Stimulated activated naive CD8-positive, alpha-beta T cell treated with anti-CD3 and anti-CD28 coated beads, Interleukin-15, Interleukin-2, amounts not matched to agents 100 U/mL and 50 U/mL, for 24 hours (primary cell): Measurements from ENCODE around the gene SLC37A3.
A peak's percentile ranks its signal among the peaks of the same experiment; 100 is the strongest.

Source experiments
- ATAC-seq: fragments of 150-1000 bp; cut with Tn5 transposase; one replicate; pipeline ENCODE4 v1.10.0; 2021
- DNase-seq: peaks from one replicate; pipeline ENCODE4 v3.0.0; 2021

Gene SLC37A3

DNA sequence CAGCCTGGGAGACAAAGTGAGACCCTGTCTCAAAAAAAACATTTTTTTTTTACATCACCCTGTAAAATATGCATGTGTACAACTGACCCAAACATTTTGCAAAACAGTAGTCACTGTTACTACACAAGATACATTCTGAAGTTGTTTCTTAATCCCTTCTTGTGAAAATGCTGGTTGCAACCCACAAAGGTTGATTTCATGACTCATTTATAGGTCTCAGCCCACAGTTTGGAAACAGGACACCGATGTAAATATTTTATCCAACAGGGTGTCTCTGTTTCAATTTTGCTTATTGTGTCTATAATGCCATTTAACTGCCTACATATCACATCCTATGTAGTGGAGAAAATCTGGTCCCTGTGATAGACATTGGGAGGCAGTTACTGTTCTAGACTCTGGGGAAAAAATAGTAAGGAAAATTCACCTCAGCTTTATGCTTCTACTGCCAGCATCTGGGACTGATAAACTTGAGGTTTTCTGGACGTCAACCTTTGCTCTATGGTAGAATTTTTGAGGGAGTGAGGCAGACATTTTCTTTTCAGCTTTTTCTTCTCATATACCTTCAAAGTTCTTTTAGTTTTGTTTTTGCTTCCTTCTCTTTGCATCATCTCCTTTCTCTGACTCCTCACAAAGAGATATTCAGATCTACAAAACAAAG lies 4.0 kb upstream of the SLC37A3 start:
- ATAC-seq, result peak; percentile 48
- no peak for DNase-seq

DNA sequence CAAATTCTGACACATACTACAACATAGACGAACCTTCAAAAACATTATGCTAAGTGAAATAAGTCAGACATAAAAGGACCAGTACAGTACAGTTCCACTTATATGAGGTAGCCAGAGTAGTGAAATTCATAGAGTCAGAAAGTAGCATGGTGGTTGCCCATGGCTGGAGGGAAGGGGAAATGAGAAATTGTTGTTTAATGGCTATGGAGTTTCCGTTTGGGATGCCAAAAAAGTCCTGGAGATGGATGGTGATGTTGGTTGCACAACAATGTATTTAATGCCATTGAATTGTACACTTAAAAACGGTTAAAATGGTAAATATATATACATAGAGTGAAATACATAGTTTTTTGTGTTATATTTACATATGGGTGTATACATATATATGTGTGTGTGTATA lies 2.1 kb upstream of the SLC37A3 start:
- DNase-seq, result no peak

DNA sequence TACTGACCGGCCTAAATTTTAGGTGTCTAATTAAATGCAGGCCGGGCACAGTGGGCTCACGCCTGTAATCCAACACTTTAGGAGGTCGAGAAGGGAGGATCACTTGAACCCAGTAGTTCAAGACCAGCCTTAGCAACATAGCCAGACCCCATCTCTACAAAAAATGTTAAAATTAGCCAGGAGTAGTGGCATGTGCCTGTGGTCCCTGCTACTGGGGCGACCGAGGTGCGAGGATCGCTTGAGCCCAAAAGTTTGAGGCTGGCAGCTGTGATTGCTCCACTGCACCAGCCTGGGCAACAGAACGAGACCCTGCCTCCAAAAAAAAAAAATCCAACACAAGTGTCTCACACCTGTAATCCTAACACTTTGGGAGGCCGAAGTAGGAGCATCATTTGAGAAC lies 491 bp upstream of the SLC37A3 start:
- ATAC-seq, result no peak
- DNase-seq, result no peak

More for the DNA sequence above, 2.1 kb upstream of the SLC37A3 start:
- no peak for ATAC-seq

DNA sequence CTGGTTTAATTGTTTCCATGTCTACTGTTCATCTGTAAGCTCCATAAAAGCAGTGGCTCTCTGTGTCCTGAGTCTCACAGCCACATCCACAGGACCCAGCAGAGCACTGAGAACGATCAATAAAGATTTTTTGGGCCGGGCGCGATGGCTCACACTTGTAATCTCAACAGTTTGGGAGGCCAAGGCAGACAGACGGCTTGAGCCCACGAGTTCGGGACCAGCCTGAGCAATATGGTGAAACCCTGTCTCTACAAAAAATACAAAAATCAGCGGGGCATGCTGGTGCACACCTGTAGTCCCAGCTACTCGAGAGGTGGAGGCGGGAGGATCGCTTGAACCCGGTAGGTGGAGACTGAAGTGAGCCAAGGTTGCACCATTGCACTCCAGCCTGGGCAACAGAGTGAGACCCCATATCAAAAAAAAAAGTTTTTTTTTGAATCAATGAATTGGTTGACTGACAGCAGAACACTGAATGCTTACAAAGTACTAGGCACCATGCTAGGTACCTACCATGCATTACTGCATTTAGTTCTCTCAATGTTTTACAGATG lies 4.5 kb downstream of the SLC37A3 start:
- DNase-seq, result no peak

DNA sequence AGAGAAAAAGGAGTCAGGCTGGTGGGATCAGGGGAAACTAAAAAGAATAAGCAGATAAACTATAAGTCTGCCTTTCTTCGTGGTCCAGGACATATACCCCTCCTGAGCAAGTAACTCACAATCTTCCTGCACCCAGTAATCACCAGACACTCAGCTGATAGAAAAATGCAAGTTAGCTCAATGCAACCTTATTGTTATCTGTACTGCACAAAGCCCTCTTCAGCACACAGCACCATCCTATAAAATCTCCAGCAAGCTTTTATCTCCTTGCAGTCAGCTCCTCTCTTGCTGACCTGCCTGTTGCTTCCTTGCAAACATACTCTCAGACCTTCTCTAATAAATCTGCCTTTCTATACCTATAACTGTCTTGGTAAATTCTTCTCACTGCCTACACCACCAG lies 6.7 kb downstream of the SLC37A3 start:
- DNase-seq, result no peak
- ATAC-seq, result no peak

More for the DNA sequence above, 4.5 kb downstream of the SLC37A3 start:
- no peak for ATAC-seq

DNA sequence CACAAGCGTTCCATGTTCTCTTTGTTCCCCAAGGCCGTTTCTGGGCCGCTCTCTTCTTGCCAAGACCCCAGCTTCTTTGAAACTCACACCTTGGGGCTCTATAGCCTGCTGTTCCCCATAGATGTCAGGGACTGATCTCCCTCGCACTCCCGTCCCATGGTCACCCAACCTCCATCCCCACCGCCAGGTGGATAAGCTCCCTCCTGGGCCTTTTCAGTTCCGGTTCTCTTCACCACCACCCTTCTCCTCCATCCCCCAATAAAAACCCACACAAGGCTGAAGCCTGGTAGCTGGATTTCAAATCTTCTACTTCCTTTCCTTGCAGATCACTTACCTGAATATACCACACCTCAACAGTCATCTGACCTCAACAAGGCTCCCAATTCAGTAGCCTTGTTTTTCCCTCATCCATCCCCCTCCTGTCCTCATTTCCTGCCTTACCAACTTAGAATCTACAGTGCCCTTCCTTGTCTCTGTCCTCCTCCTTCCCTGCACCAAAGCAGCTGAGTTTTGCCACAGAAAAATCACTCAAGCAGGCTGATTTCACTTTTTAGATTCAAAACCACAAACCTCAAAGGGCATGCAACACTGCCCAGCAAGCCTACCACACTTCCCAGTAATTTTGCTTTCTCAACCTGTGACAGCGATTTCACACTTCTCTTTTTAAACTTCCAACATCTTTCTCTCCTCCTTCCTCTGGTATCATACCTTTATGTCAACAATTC lies 7.7 kb downstream of the SLC37A3 start:
- peak; percentile 41 for ATAC-seq
- peak; percentile 28 for DNase-seq

DNA sequence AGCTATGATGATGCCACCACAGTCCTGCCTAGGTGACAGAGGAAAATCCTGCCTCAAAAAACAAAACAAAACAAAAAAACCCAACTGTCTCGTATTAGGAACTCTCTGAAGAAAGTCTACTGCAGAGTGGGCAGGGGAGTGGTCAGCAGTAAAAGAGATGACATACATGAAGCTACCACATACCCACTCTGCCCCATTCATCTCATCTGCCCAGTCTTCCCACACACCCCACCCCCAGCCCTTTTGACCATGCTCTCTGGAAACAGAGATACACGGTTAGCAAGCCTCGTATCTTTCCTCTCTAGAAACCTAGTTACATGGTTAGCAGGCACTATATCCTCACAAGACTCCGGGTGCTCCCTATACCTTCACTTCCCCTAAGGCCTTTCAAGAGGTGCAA lies 8.3 kb downstream of the SLC37A3 start:
- ATAC-seq, result no peak
- no peak for DNase-seq

DNA sequence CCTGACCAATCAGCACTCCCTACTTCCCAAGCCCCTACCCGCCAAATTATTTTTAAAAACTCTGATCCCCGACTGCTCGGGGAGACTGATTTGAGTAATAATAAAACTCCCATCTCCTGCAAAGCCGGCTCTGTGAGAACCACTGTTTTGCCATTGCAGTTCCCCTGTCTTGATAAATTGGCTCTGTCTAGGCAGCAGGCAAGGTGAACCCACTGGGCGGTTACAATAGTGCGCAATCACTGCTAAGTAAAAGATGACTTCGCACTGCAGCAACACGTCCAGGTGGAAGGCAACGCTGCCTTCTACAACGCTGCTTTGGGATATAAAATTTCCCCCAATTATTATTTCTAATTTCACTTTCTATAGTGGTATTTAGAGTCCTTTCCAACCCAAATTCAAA lies 8.9 kb downstream of the SLC37A3 start:
- DNase-seq (no peak), ATAC-seq (no peak)

DNA sequence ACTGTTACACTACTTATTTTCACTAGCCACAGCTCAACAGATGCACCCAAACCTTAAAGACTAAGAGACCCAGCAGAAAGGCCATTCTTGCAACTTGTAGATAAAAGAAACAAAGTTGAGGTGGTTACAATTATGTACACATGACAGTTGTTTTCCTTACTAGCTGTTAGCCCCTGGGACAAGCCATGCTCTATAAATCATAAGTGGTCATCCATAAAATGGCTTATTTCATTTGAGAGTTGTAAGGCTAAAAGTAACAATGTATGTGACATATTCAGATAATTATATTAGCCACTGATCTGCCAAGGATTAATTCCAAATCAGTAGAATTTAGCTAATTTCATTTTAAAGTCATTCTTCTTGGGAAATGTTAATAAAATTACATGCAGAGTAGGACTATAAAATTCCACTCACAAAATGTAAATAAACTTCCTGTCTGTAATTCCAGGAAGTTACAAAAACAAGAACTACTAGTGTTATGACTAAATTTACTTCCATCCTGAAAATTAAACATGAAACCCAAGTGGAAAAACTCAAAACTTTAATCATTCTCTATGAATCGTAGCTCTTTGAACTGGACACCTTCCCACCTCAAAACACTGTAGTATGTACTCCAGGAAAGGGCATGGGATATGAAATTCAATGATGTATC lies 13.3 kb downstream of the SLC37A3 start:
- ATAC-seq, result no peak
- DNase-seq, result no peak

DNA sequence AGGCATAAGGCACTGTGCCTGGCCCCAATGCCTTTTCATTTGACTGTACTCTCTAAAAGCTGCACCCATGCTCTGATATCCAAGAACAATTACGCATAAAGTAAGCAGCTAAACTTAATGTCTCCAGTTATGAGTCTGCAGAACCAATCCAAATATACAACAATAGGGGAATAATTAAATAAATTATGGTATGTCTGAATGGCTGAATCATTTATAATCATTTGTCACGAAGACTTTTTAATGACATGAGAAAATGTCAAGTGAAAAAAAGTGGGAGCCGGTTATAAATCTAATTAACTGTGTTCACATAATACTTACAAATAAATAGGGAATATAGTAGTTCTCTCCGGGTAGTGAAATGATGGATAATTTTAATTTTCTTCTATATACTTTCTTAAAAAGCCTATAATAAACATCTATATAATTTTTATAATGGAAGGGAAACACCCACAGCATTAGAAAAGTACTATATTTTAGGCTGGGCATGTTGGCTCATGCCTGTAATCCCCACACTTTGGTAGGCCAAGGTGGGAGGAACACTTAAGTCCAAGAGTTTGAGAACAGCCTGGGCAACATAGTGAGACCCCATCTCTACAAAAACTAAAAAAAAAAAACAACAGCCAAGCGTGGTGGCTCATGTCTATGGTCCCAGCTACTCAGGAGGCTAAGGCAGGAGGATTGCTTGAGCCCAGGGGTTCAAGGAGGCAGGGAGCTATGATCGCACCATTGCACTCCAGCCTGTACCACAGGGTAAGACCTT lies 14.2 kb downstream of the SLC37A3 start:
- no peak for ATAC-seq
- DNase-seq, result no peak

DNA sequence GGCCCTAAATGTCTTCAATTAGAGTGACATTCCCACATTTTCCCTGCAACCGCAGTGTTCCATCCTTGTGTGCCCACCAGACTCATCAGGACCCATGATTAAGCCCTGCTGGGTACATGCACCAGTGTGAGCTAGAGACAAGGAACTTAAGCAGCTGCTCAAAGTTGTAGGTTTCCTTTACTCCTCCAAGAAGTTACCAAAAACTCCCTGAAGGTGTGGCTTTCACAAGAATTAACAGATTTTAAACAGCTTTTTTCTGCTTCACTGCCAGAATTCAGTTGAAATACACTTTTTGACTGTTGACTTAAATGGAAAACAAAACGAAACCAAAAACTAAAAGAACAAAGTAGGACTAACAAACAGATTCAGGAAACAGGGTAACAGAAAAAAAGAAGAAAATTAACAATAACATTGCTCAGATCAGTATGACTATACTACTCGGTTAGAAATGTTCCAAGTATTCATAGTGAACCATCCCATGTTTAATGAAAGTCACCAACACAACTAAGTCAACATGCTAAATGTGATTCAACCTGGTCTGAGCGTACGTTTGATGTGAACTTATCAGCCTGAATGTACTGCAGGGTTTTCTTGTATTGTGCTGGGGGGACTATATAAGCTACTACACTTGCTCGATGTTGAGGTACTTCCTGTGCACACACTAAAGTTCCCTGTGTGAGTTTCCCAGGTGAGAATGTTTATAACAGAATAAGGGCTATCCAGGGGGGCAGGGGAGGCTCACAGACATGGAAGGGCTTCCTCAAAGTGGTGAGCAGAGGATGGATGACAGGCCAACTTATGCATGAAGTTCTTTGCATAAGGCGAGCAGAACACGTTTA lies 22.2 kb downstream of the SLC37A3 start:
- DNase-seq (no peak), ATAC-seq (peak; percentile 91)

DNA sequence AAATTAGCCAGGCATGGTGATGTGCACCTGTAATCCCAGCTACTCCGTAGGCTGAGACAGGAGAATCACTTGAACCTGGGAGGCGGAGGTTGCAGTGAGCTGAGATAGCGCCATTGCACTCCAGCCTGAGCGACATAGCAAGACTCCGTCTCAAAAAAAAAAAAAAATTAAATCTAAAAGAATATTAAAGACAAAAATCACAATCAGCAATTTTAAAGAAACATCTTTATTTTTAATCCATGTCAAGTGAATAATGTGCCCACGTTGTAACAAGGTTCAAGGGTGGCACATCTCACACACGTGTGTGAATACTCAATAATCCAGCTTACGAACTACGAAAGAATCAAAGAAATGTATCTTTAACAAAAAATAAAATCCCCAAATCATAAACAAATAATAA lies 23.0 kb downstream of the SLC37A3 start:
- no peak for ATAC-seq

DNA sequence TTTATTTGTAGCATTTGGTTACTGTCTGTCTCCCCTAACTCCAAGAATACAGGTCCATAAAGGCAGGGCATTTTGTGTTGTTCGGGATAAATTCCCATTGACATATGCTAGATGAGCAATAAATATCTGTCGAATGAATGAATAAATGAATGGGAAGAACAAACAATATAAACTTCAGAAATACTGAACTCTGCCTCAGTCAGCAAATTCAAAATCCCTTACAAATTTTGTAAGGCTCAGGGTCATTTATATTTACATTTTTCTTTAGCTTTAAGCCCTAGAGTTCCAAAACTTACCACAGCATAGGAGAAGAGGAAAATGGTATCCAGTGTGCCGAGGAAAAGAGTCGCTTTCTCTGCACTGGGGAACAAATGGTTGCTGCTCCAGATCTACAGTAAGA lies 29.0 kb downstream of the SLC37A3 start:
- DNase-seq (no peak), ATAC-seq (no peak)

More for the DNA sequence above, 23.0 kb downstream of the SLC37A3 start:
- no peak for DNase-seq

DNA sequence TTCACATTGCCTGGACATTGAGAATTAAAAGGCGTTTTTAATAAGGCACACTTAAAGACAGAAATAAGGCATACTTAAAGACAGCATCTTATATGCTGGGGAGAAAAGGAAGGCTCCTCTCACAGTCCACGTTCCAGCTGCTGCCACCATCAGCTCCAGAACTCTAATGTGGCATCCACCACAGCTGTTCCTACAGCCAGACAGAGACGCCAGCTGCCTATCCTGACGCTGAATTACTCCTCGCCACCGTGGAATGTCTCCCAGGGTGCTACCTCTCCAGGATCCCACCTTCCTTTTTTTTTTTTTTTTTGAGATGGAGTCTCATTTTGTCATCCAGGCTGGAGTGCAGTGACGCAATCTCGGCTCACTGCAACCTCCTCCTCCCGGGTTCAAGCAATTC lies 30.8 kb downstream of the SLC37A3 start:
- ATAC-seq, result no peak
- DNase-seq, result no peak

DNA sequence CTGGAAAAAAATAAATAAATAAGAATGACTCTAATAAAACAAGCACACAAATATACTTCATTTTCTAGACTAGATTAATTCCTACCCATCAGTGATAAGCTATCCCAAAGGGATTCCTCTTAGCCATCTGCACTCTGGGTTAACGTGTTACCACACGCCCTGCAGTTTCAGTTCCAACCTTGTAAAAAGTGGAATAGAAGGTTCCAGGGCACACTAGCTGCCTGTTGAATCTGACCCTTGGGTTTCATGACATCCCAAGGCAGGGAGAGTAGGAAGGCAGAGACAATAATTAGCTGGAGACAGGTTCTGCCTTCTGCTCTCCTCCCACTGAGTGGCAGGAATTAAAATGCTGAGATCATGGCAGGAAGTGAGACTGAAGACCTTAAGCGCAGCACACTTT lies 33.5 kb downstream of the SLC37A3 start:
- DNase-seq (no peak), ATAC-seq (no peak)

DNA sequence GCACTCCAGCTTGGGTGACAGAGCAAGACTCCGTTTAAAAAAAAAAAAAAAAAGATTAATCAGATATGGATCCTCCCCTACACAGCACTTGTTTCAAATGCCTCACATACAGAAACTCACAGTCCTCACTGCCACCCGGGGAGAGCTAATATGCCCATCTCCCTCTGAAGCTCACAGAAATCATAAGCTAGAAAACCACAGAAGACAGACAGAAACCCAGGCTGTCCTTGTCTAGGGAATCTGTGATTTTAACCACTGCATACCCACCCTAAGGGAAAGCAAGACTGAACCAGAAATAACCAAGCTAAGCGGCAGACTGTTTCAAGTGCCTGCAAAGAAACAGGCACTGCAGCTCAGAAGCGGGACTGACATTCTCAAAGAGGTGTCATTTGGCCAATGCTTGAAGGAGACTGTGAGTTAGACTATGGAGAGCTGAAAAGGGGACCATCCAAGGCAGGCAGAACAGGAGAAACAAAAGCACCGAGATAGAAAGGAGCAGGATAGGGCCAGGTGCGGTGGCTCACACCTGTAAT lies 37.6 kb downstream of the SLC37A3 start:
- DNase-seq (no peak), ATAC-seq (peak; percentile 24)

DNA sequence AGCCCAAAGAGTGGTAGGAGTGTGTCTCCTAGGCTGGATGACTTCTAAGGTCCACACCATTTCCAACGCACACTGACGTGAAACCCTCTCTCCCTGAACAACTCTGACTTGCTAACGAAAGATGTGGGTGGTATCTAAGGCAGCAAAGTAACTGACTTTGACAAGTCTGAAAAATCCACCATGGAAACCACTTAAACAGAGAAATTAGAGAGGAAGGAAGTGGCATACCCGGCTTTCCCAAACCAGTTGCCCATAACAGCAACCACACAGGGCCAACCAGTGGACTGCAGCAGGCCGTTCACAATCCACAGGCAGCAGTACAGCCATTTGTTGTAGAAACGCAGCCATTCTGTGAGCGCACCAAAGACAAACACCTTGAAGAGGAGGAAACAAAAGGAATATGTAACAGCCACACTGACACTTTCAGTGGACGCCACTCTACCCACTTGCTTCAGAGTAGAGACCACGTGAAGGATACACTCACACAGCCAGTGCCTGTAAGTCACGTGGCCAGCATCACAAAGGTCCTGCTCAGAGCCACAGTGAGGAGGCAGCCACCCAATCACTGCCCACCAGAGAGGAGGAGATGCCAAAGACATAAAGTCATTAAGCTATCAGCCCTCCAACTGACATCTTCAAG lies 39.8 kb downstream of the SLC37A3 start:
- ATAC-seq (peak; percentile 70), DNase-seq (peak; percentile 25)

DNA sequence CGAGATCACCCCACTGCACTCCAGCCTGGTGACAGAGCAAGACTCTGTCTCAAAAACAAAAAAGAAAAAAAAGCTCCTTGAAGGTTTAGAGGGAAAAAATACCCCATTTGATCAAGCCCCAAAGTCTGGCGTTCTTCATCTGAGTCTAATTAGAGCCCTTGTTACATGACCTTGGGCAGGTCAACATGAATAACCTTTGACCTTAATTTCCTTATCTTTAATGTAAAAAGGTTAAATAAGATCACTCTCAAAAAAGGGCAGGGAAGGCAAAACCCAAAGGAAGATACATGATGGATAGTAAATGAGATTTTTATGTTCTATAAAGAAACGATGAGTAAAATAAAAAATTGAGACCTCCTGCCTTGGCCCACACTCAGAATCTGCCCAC lies 40.3 kb downstream of the SLC37A3 start:
- ATAC-seq (no peak), DNase-seq (no peak)

DNA sequence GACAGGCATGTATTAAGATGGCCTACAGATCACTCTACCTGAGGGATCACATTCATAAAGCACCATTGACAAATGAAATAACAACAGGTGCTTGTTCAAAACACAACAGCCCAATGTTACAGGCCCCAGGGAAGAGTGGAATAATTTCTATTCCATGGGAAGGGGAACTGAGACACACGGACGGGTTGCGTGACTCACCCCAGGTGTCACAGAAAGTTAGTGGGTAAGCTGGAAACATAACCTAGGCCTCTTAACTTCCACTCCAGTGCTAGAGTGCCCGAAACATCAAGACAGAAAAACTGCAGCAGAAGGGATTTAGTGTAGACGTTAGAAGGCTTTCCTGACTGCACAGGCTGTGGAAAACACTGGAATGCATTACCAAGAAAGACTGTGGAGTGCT lies 48.3 kb downstream of the SLC37A3 start:
- no peak for ATAC-seq
- no peak for DNase-seq

DNA sequence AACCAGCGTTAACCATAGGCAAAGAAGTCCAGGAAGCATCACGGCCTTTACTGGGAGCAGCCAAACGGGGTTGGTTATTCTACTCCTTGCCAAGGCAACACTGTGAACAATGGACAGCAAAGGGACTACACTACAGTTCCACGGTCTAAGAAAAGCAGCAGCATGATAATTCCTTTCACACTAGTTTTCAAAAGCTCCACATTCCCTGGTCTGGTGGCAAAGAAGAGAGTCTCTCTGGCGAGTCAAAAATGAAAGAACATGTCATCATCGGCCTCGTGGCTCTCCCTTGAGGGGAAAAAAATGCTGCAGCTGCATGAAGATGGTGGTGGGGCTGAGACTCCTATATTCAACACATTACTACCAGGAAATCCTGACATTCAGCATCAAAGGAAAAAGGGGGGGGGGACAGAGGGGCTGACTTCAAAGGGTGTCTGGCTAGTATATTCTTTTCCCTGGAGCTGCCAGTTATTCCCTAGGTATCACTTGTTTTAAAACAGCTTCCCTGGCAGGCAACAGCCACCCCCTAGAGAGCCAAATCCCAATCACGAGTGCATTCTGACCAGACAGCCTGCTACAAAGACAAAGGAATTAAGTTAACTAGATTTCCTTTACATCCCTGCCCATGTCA lies 49.1 kb downstream of the SLC37A3 start:
- ATAC-seq, result no peak
- DNase-seq, result no peak
